Psoas muscle (tissue), 8 donors: ENCODE results near the gene NPIPB6. TPM values are rescaled to one million over a fixed set of nuclear protein-coding genes. Genes with fewer than 3 reads are reported as not detected.

Experiments
- ATAC-seq, 4 donors: fragments of 200-7000 bp; cut with Tn5 transposase; one replicate each; pipeline ENCODE4 v1.9.1; 2020; ENCODE audit warnings: moderate library complexity in 3 of 4, mild to moderate bottlenecking in 2 of 4
- DNase-seq, 2 donors: peaks; one replicate each; pipeline ENCODE4 v3.0.0-alpha.2; 2020
- H3K27ac ChIP-seq: fragments of 200-600 bp; one replicate; pipeline ENCODE4 v1.8.0; 2022
- H3K27me3 ChIP-seq, 3 donors: fragments of 200-600 bp in 1 of 3; one replicate each; pipeline versions ENCODE4 v1.6.1 to v1.8.0; 2013 to 2022; ENCODE audit warnings: low read length in 2 of 3, mild to moderate bottlenecking in 2 of 3, moderate library complexity in 1 of 3; ENCODE audit not compliant: insufficient read depth in 3 of 3
- H3K36me3 ChIP-seq, 2 donors: fragments of 200-600 bp in 1 of 2; one replicate each; pipeline versions ENCODE4 v1.6.1 to v1.8.0; 2013 to 2022; ENCODE audit warnings: low read depth in 1 of 2, mild to moderate bottlenecking in 1 of 2, moderate library complexity in 1 of 2; ENCODE audit not compliant: insufficient read depth in 1 of 2
- H3K4me1 ChIP-seq: fragments of 200-600 bp; one replicate; pipeline ENCODE4 v1.8.0; 2022
- H3K4me3 ChIP-seq: fragments of 200-600 bp; one replicate; pipeline ENCODE4 v1.8.0; 2022; ENCODE audit warnings: mild to moderate bottlenecking
- H3K9me3 ChIP-seq: fragments of 200-600 bp; one replicate; pipeline ENCODE4 v1.8.0; 2022
- CTCF ChIP-seq: fragments of 200-600 bp; IDR thresholded peaks from one replicate; pipeline ENCODE4 v1.8.0; 2022; ENCODE audit warnings: antibody characterized with exemption
- WGBS, 3 donors: extraction: QIAGEN DNeasy Blood & Tissue Kit; methylation state at CpG; one replicate each; pipeline versions ENCODE4 v1.1.6 to v1.1.7; 2013; 5-methylcytosine and 5-hydroxymethylcytosine counted together
- intact Hi-C, 2 donors: fragments of 100-400 bp; cut with DNase I; formaldehyde crosslinking; loops; one replicate each; pipeline versions ENCODE4 v1.11.0 to v1.14.2; 2022
- polyA plus RNA-seq, 3 donors: library from polyadenylated mRNA; stranded (reverse); fragments of 200-250 nt; gene quantifications; one replicate each; pipeline ENCODE4 v1.2.3, GENCODE V29; 2013
- total RNA-seq, 4 donors: library from RNA; stranded (reverse); fragmentation: NEBNext Ultra II Directional in 2 of 4; extraction: Animal tissue kit (Norgen Biotek cat#: 25700) in 2 of 4; gene quantifications; one replicate each; pipeline versions ENCODE4 v1.2.1 to v1.2.4, GENCODE V29; 2021 to 2023
- donor health status: healthy with polysubstance abuse.
- donor health status: DM: no; HTN: no; CAD: no; lungs with moderate emphysema.
- donor health status: Bipolar disorder and iron deficiency.
- donor health status: healthy.
- donor health status: DM: yes; HTN: yes; CAD: no.
- donor health status: DM: no; HTN: no; CAD: no.
- donor health status: DM: no; HTN: no; CAD: no.
- donor health status: DM: yes; HTN: yes; CAD: no.

The NPIPB6 gene
- total and polyA plus RNA-seq, 7 donors: 0.17 to 1.5 (median 0.72) TPM; not detected in 1

GRCh38 chr16:28320741-28321140, 42.6 kb downstream of the NPIPB6 start:
- H3K27ac ChIP-seq: no peak overlapping the region
- 96 to 97% (median 96%) methylated on average over 29 to 49 of the region's 49 CpGs for WGBS, 3 donors
- DNase-seq (no peak), ATAC-seq (no peak)
- H3K4me1 ChIP-seq: no peaks in the 10 kb centered on the region
- H3K9me3 ChIP-seq: no peaks in the 10 kb centered on the region
- no peak overlapping the region for H3K4me3 ChIP-seq
- intact Hi-C loops: no loop called here
- H3K27me3 ChIP-seq: no peaks in the 10 kb centered on the region
- peaks cover 0 to 14% of the 10 kb centered on the region in 2 donors for H3K36me3 ChIP-seq
- TF ChIP-seq CTCF: no peak

- no peak overlapping the region for H3K4me3 ChIP-seq
- WGBS, 3 donors: 94 to 95% (median 95%) methylated on average over 70 to 73 of the region's 73 CpGs
- DNase-seq: no peak
These were observed 43.2 kb downstream of the NPIPB6 start for GRCh38 chr16:28320023-28320561.

GRCh38 chr16:28319476-28320022, 43.8 kb downstream of the NPIPB6 start:
- no peak for DNase-seq
- no peak overlapping the region for H3K4me3 ChIP-seq
- H3K9me3 ChIP-seq: no peaks in the 10 kb centered on the region
- 91 to 97% (median 92%) methylated on average over 25 to 26 of the region's 26 CpGs for WGBS, 3 donors
- H3K4me1 ChIP-seq: no peaks in the 10 kb centered on the region
- no peak for ATAC-seq
- H3K36me3 ChIP-seq: peaks cover 0 to 14% of the 10 kb centered on the region in 2 donors
- no peak overlapping the region for H3K27ac ChIP-seq
- no peak for TF ChIP-seq CTCF
- H3K27me3 ChIP-seq: no peaks in the 10 kb centered on the region
- intact Hi-C loops: no loop called here

More at GRCh38 chr16:28320023-28320561, 43.2 kb downstream of the NPIPB6 start:
- TF ChIP-seq CTCF: no peak
- H3K27ac ChIP-seq: no peak overlapping the region
- H3K27me3 ChIP-seq: no peaks in the 10 kb centered on the region
- no peak for ATAC-seq
- H3K9me3 ChIP-seq: no peaks in the 10 kb centered on the region
- H3K36me3 ChIP-seq: peaks cover 0 to 14% of the 10 kb centered on the region in 2 donors
- intact Hi-C loops: no loop called here
- H3K4me1 ChIP-seq: no peaks in the 10 kb centered on the region

GRCh38 chr16:28318042-28318744, 45.1 kb downstream of the NPIPB6 start:
- peaks cover 0 to 14% of the 10 kb centered on the region in 2 donors for H3K36me3 ChIP-seq
- DNase-seq (no peak), ATAC-seq (no peak)
- no peaks in the 10 kb centered on the region for H3K9me3 ChIP-seq
- H3K27me3 ChIP-seq: no peaks in the 10 kb centered on the region
- WGBS, 3 donors: 79 to 82% (median 82%) methylated on average over 9 of the region's 9 CpGs
- H3K4me3 ChIP-seq: no peak overlapping the region
- intact Hi-C loops: no loop called here
- no peak for TF ChIP-seq CTCF
- H3K27ac ChIP-seq: no peak overlapping the region
- no peaks in the 10 kb centered on the region for H3K4me1 ChIP-seq
